ENCODE measurements around the gene SLC25A53.
A peak's percentile ranks its signal among the peaks of the same experiment; 100 is the strongest.

The SLC25A53 gene

DNA sequence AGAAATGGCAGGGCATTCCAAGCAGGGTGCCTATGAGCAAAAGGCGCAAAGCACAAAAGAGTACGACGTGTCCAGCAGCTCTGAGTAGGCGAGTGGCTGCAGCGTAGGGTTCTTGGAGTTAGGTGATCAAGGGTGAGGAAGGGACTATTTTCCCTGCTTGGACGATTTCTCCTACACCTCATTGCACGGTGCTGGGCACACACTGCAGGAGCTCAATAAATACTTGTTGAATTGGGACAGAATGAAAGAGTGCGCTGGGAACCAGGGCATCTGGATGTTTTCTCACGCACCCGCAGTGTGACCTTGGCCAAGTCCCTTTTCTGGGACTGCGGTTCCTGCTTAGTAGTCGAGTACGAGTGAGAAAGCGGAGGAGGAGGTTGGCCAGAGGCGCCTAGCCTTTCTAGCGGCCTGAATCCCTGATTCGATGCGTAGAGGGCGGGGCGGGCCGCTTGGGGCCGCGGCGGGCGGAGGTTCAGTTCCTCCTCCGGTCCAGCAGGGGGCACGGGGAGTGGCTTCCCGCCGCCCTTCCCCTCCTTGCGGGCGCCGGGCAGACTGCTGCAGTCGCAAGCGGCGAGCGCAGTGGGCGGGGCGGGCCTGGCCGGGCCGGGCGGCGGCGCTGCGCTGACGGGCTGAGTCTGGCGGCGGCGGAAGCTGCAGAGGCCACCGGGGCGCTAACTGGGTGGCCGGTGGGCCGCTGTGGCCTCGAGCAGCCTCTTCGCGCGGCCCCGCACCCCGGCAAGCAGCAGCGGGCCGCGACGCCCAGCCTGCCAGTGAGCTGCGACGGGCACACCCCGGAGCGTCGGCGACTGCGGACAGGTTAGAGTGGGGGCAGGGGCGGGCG, 9.3 kb upstream of the SLC25A53 start, which contains the start of gene FAM199X:
Gene FAM199X (plus strand): TSS at position 560 of the 841 bp plus-strand sequence. CDS start 333 bp downstream, outside the sequence.
- H3K27ac Mint-ChIP-seq, result peak within 1 kb of the TSS; percentile 89 to 90
- H3K27me3 Mint-ChIP-seq, result no peaks in the 10 kb centered on the region
- H3K4me1 Mint-ChIP-seq (ENCODE audit: low read depth in 2 of 2), result peaks cover 26 to 31% of the 10 kb centered on the region in 2 donors
- ATAC-seq (replicated peaks), result peak; percentile 96
- peak within 1 kb of the TSS; percentile 83 to 84 for H3K4me3 Mint-ChIP-seq
- peak; percentile 76 to 82 (median 78) for DNase-seq
- H3K36me3 Mint-ChIP-seq (ENCODE audit: insufficient read depth), result no peaks in the 10 kb centered on the region
- H3K9me3 Mint-ChIP-seq, result no peaks in the 10 kb centered on the region

DNA sequence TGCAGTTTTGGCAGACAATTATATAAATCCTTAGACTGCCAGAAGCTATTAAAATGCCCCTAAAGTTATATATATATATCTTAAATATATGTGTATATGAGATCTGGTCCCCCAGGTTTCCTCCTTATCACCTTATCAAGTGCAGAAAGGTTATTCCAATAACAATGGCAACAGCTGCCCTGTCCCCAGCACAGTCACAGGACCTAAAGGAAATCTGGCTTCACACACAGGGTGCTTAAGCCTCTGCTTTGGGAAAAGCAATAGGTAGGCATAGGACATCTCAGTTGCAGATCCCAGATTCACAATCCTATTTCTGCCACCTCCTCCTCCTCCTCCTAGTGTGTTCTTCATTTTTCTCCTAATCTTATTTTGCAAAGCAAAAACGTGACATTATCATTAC, 5.8 kb downstream of the SLC25A53 start:
- H3K27ac Mint-ChIP-seq, result peak overlapping the region in 1 of 2 donors; percentile 30
- DNase-seq, result no peak

DNA sequence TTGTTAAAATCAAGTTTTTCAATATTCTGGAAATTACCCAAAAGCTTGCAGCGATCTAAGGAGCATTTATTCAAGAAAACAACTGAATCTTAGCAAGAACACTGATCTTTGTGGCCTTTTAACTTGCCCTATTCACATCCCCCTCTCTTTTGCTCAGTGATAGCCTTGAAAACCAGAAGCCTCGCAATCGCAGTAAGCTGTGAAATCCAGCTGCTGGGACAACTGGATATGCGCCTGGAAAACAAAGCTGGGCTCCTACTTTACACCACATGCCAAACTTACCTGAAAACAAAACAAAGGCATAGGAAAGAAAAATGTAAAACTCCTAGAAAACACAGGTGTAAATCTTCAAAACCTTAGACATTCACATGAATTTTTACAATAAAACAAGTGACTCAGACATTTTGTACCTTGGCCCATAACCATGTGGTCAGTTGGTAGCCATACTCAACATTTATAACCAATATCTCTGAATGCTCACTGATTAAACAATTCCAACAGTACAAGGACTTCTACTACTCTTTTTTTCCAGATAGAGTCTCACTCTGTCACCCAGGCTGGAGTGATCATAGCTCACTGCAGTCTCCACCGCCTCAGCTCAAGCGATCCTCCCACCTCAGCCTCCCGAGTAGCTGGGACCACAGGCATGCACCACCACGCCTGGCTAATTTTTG, 15.6 kb downstream of the SLC25A53 start:
- Mint-ChIP-seq H3K27ac (no peak overlapping the region), H3K9me3 (no peaks in the 10 kb centered on the region), H3K27me3 (no peaks in the 10 kb centered on the region), H3K36me3 (ENCODE audit: insufficient read depth) (no peaks in the 10 kb centered on the region), H3K4me3 (no peak overlapping the region), H3K4me1 (ENCODE audit: low read depth in 2 of 2) (peaks cover 6 to 16% of the 10 kb centered on the region in 2 donors)
- ATAC-seq (replicated peaks), result no peak
- no peak for DNase-seq

More for the DNA sequence above, 5.8 kb downstream of the SLC25A53 start:
- ATAC-seq (replicated peaks), result no peak
- no peaks in the 10 kb centered on the region for H3K36me3 Mint-ChIP-seq (ENCODE audit: insufficient read depth)
- H3K4me3 Mint-ChIP-seq, result no peak overlapping the region
- no peaks in the 10 kb centered on the region for H3K9me3 Mint-ChIP-seq
- H3K4me1 Mint-ChIP-seq (ENCODE audit: low read depth in 2 of 2), result peaks cover 9 to 13% of the 10 kb centered on the region in 2 donors
- no peaks in the 10 kb centered on the region for H3K27me3 Mint-ChIP-seq

DNA sequence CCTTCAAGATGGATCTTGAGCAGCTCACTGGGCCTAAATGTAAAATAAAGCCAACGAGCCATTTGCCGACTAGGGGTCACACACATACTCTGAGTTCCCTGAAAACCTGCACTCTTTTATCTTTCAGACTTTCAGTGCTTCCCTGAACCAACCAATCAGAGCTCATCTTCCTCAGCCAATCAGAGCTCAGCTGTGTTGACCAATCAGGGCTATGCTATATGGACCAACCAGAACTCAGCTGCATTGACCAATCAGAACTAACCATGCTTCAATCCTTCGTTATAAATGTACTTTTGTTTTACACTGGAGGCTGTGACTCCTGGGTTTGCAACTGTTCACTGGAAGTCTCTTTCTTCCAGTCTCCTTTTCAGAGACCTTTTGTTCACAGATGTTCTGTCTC, 19.3 kb downstream of the SLC25A53 start:
- Mint-ChIP-seq H3K4me3 (no peak overlapping the region), H3K27ac (peak overlapping the region in 1 of 2 donors; percentile 59), H3K36me3 (ENCODE audit: insufficient read depth) (no peaks in the 10 kb centered on the region), H3K9me3 (no peaks in the 10 kb centered on the region), H3K27me3 (no peaks in the 10 kb centered on the region), H3K4me1 (ENCODE audit: low read depth in 2 of 2) (peaks cover 11 to 14% of the 10 kb centered on the region in 2 donors)
- DNase-seq (no peak), ATAC-seq (replicated peaks) (no peak)

DNA sequence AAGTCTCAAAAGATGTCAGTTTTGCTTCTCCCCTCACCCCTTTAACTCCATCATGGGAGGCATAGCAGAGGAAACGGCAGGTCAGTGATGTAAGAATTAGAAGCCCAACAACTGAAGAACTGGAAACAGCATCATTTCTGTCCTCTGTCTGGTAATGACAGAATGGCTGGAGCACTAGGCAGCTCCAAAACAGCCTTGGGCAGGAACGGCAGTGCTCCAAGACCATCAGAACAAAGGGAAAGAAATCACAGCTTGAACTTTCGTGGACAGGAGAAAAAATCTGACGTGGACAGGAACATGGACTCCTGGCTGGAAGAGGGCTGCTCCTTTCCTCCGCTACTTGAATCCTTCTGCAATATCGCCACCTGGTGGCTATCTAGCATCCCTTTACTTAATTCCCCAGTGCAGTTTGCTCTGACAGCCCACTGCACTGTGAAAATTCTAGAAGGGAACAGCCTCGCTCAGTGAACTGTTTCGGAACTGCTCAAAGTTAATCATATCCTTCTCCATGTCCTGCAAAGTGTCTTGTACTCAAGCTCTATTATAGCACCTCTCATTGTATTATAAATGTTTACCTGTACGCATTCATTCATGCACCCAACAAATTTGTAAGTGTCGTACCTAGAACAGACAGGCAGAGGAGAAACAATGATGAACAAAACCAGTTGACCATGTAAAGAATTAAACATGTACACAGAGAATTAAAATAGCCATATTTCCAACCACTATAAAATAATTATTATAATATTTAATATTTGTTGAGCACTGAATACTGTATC, 20.4 kb downstream of the SLC25A53 start:
- peak overlapping the region in 1 of 2 donors; percentile 13 for H3K4me3 Mint-ChIP-seq

DNA sequence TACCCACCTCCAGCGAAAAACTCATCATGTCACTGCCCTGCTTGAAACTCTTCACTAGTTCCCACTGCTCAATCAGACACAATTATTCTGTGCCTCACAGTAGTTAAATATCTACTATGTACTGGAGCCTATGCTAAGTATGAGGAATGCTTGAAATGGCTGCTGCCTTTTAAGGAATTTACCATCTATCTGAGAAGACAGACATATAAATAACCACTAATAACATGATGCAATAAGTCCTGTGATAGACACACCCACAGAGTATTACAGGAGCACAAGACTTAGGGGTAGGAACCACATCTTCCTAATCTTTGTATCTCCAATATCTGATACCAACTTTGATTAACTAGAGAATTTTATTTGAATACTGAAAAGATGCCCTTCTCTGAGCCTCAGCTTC, 21.1 kb downstream of the SLC25A53 start:
- Mint-ChIP-seq H3K27ac (peak overlapping the region in 1 of 2 donors; percentile 70), H3K27me3 (no peaks in the 10 kb centered on the region), H3K9me3 (no peaks in the 10 kb centered on the region), H3K4me3 (no peak overlapping the region), H3K36me3 (ENCODE audit: insufficient read depth) (peaks cover 4% of the 10 kb centered on the region), H3K4me1 (ENCODE audit: low read depth in 2 of 2) (peaks cover 11 to 21% of the 10 kb centered on the region in 2 donors)
- no peak for DNase-seq
- no peak for ATAC-seq (replicated peaks)

More for the DNA sequence above, 20.4 kb downstream of the SLC25A53 start:
- Mint-ChIP-seq H3K36me3 (ENCODE audit: insufficient read depth) (no peaks in the 10 kb centered on the region), H3K27ac (no peak overlapping the region), H3K4me1 (ENCODE audit: low read depth in 2 of 2) (peaks cover 11 to 20% of the 10 kb centered on the region in 2 donors), H3K27me3 (no peaks in the 10 kb centered on the region), H3K9me3 (no peaks in the 10 kb centered on the region)
- peak; percentile 76 for ATAC-seq (replicated peaks)
- peak; percentile 49 to 52 (median 50) for DNase-seq

DNA sequence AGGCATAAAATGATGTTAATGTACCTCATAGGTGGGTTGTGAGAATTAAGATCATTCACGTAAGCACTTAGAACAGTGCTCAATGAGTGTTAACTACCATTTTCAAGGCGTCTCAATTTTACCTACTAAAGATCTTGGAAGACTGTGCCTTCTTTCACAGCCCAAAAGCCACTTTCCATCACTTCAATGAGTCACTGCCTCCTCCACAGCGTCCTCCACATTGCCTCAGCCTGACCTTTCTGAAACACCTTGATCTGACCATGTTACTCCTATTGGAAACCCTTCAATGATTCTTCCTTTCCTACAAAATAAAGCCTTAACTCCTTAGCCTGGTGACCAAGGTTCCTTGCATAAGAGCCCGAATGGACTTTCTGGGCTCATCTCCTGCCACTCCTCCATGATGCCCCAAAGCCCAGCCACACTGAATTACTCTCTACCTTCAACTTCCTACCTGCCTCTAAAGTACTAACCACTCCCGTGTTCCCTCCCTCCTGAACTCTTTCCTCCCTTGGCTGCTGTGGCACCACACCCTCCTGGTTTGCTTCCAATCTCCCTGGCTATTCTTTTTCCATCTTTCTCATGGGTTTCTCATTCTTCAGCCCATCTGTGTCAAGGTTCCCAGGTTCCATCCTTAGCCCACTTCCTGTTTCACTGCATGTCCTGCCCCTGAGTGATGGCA, 22.1 kb downstream of the SLC25A53 start:
- Mint-ChIP-seq H3K4me1 (ENCODE audit: low read depth in 2 of 2) (peaks cover 11 to 21% of the 10 kb centered on the region in 2 donors), H3K9me3 (no peaks in the 10 kb centered on the region), H3K4me3 (peak overlapping the region in 1 of 2 donors; percentile 4), H3K27me3 (no peaks in the 10 kb centered on the region), H3K36me3 (ENCODE audit: insufficient read depth) (peaks cover 5% of the 10 kb centered on the region), H3K27ac (peak overlapping the region; percentile 16 to 70)
- no peak for DNase-seq
- ATAC-seq (replicated peaks), result no peak

DNA sequence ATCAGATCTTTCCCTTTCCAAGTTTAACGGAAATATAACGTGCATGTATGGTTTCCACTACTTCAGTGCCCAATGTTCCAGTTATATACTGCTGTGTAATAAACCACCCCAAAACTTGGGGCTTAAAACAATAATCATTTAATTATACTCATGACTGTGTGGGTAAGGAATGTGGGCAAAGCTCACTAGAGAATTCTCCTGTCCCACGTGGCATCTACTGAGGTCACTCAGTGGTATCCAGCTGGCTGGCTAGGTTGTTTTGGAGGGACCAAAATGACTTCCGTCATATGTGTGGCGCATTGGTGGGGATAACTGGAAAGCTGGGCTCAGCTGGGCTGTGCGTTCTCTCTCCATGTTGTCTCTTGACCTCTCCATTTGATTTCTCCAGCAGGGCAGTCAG, 26.0 kb downstream of the SLC25A53 start:
- Mint-ChIP-seq H3K4me1 (ENCODE audit: low read depth in 2 of 2) (peaks cover 11 to 21% of the 10 kb centered on the region in 2 donors), H3K36me3 (ENCODE audit: insufficient read depth) (peaks cover 11% of the 10 kb centered on the region), H3K27ac (peak overlapping the region in 1 of 2 donors; percentile 72), H3K4me3 (no peak overlapping the region), H3K9me3 (no peaks in the 10 kb centered on the region), H3K27me3 (no peaks in the 10 kb centered on the region)
- DNase-seq (no peak), ATAC-seq (replicated peaks) (no peak)

DNA sequence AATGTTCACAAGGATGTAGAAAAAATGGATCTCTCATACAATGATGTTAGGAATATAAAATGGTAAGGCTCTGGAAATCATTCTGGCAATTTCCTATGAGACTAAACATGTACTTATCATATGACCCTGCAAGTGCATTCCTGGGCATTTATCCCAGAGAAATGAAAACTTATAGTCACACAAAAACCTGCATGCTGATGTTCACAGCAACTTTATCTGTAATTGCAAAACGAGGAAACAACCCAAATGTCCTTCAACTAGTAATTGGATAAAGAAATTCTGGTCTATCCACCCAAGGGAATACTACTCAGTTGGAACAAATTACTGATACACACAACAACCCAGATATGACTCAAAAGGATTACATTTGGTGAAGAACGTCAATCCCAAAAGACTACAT, 30.0 kb downstream of the SLC25A53 start:
- H3K27ac Mint-ChIP-seq, result no peak overlapping the region
- no peak overlapping the region for H3K4me3 Mint-ChIP-seq
- no peaks in the 10 kb centered on the region for H3K27me3 Mint-ChIP-seq
- H3K4me1 Mint-ChIP-seq (ENCODE audit: low read depth in 2 of 2), result peaks cover 7 to 19% of the 10 kb centered on the region in 2 donors
- H3K36me3 Mint-ChIP-seq (ENCODE audit: insufficient read depth), result peaks cover 11% of the 10 kb centered on the region
- no peaks in the 10 kb centered on the region for H3K9me3 Mint-ChIP-seq
- ATAC-seq (replicated peaks) (no peak), DNase-seq (no peak)

DNA sequence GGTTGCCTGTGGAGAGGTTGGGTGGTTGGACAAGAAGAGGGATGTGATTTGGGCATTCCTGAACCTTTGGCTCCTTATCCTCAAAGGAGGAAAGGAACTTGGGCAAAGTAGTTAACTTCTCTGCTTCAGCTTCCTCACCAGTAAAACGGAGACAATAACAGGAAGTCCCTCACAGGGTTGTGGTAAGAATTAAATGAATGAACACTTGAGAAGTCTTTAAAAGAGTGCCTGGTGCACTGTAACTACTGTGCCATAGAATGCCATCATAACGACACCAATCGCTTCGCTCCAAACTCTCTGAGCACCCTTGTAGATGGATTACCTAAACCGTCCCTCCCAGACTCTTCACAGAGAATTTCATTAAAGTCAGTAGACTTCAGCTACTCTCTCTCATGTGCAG, 34.0 kb downstream of the SLC25A53 start:
- no peaks in the 10 kb centered on the region for H3K9me3 Mint-ChIP-seq
- H3K27me3 Mint-ChIP-seq, result no peaks in the 10 kb centered on the region
- H3K36me3 Mint-ChIP-seq (ENCODE audit: insufficient read depth), result peaks cover 3% of the 10 kb centered on the region
- H3K4me1 Mint-ChIP-seq (ENCODE audit: low read depth in 2 of 2), result peaks cover 7 to 13% of the 10 kb centered on the region in 2 donors
- no peak overlapping the region for H3K4me3 Mint-ChIP-seq
- ATAC-seq (replicated peaks) (peak; percentile 53), DNase-seq (no peak)
- peak overlapping the region; percentile 51 to 93 for H3K27ac Mint-ChIP-seq

DNA sequence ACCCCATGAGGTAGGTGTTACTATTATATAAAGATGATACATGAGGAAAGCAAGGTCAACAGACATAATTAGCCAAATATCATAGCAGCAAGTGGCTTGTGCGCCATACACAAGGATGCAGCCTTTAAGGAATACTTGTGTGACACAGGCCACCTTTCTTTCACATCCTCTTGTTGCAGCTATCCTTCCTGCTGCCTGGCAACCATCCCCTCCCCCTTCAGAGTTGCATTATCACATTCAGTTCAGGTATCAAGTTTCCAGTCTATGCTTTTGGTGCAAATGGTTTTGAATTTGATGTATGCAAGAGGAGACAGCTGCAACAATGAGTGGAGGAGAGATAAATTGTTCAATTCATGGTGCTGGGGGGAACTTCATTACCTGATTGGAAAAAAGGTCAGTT, 38.0 kb downstream of the SLC25A53 start:
- H3K4me3 Mint-ChIP-seq, result no peak overlapping the region
- peaks cover 14 to 17% of the 10 kb centered on the region in 2 donors for H3K4me1 Mint-ChIP-seq (ENCODE audit: low read depth in 2 of 2)
- no peak overlapping the region for H3K27ac Mint-ChIP-seq
- DNase-seq, result no peak
- H3K9me3 Mint-ChIP-seq, result no peaks in the 10 kb centered on the region
- ATAC-seq (replicated peaks), result no peak
- H3K27me3 Mint-ChIP-seq, result no peaks in the 10 kb centered on the region
- no peaks in the 10 kb centered on the region for H3K36me3 Mint-ChIP-seq (ENCODE audit: insufficient read depth)

DNA sequence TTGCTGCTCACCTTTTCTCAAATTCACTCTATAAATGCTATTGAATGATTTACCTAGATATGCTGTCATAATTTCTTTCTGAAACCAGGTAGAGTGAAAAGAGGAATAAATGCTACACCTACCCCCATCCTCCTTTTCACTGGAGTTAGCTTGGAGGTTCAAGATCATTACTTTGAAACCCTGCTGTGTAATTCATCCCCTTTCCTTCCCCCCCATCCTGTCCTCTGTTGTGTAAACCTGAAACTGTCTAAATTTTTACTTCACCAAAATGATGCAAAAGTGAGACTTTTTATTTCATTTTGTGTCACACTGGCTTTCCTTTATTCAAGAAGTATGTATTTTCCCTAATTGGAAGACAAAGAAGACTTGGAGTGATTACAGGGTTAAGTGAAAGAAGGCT, 39.0 kb downstream of the SLC25A53 start:
- H3K9me3 Mint-ChIP-seq, result no peaks in the 10 kb centered on the region
- H3K4me3 Mint-ChIP-seq, result no peak overlapping the region
- H3K27me3 Mint-ChIP-seq, result no peaks in the 10 kb centered on the region
- no peaks in the 10 kb centered on the region for H3K36me3 Mint-ChIP-seq (ENCODE audit: insufficient read depth)
- DNase-seq (no peak), ATAC-seq (replicated peaks) (no peak)
- H3K4me1 Mint-ChIP-seq (ENCODE audit: low read depth in 2 of 2), result peaks cover 11 to 15% of the 10 kb centered on the region in 2 donors
- H3K27ac Mint-ChIP-seq, result peak overlapping the region in 1 of 2 donors; percentile 17

All from effector memory CD8-positive, alpha-beta T cell (primary cell).